IPS DF 4.7 (cell line): ENCODE results near the gene MAP3K7CL.
"Not testable (repeated sequence)": the region's sequence is repeated elsewhere in the genome, so short reads cannot be mapped to it uniquely, and the experiment has no call there.

Experiments used
- DNase-seq: peaks from one replicate; pipeline ENCODE4 v3.0.0-alpha.2; 2013; ENCODE audit warnings: low spot score; ENCODE audit errors: extremely low read depth

Gene MAP3K7CL

GRCh38 chr21:29166853-29167252, 36.4 kb downstream of the MAP3K7CL start:
- no peak for DNase-seq

- DNase-seq = not testable (repeated sequence)
Observed at GRCh38 chr21:29167481-29167880, 37.0 kb downstream of the MAP3K7CL start.

- no peak for DNase-seq
Observed at GRCh38 chr21:29168891-29169315, 38.5 kb downstream of the MAP3K7CL start.

- no peak for DNase-seq
Observed at GRCh38 chr21:29170944-29171343, 40.5 kb downstream of the MAP3K7CL start.

- no peak for DNase-seq
Observed at GRCh38 chr21:29172282-29172681, 41.8 kb downstream of the MAP3K7CL start.

GRCh38 chr21:29174607-29175013, 44.2 kb downstream of the MAP3K7CL start:
- DNase-seq = no peak

- no peak for DNase-seq
Observed at GRCh38 chr21:29175408-29176134, 45.1 kb downstream of the MAP3K7CL start.

GRCh38 chr21:29176471-29177120, 46.2 kb downstream of the MAP3K7CL start:
- no peak for DNase-seq

- no peak for DNase-seq
Observed at GRCh38 chr21:29177800-29178199, 47.4 kb downstream of the MAP3K7CL start.

- DNase-seq = no peak
Observed at GRCh38 chr21:29178926-29179325, 48.5 kb downstream of the MAP3K7CL start.

GRCh38 chr21:29179503-29179902, 49.1 kb downstream of the MAP3K7CL start:
- no peak for DNase-seq

GRCh38 chr21:29181799-29182470, 51.5 kb downstream of the MAP3K7CL start:
- DNase-seq = no peak

- no peak for DNase-seq
Observed at GRCh38 chr21:29182691-29183092, 52.2 kb downstream of the MAP3K7CL start.

GRCh38 chr21:29184037-29184436, 53.6 kb downstream of the MAP3K7CL start:
- DNase-seq = no peak

GRCh38 chr21:29185172-29185571, 54.7 kb downstream of the MAP3K7CL start:
- no peak for DNase-seq

GRCh38 chr21:29185633-29186032, 55.2 kb downstream of the MAP3K7CL start:
- DNase-seq = no peak

- DNase-seq = no peak
Observed at GRCh38 chr21:29186246-29186645, 55.8 kb downstream of the MAP3K7CL start.

GRCh38 chr21:29187944-29188343, 57.5 kb downstream of the MAP3K7CL start:
- no peak for DNase-seq

- DNase-seq = no peak
Observed at GRCh38 chr21:29189353-29189752, 58.9 kb downstream of the MAP3K7CL start.

- DNase-seq = no peak
Observed at GRCh38 chr21:29190923-29191331, 60.5 kb downstream of the MAP3K7CL start.

GRCh38 chr21:29193072-29193471, 62.6 kb downstream of the MAP3K7CL start:
- no peak for DNase-seq

- DNase-seq = no peak
Observed at GRCh38 chr21:29193901-29194300, 63.5 kb downstream of the MAP3K7CL start.
